ENCODE results near the gene PIK3R1.
A peak's percentile ranks its signal among the peaks of the same experiment; 100 is the strongest.

Gene PIK3R1

DNA sequence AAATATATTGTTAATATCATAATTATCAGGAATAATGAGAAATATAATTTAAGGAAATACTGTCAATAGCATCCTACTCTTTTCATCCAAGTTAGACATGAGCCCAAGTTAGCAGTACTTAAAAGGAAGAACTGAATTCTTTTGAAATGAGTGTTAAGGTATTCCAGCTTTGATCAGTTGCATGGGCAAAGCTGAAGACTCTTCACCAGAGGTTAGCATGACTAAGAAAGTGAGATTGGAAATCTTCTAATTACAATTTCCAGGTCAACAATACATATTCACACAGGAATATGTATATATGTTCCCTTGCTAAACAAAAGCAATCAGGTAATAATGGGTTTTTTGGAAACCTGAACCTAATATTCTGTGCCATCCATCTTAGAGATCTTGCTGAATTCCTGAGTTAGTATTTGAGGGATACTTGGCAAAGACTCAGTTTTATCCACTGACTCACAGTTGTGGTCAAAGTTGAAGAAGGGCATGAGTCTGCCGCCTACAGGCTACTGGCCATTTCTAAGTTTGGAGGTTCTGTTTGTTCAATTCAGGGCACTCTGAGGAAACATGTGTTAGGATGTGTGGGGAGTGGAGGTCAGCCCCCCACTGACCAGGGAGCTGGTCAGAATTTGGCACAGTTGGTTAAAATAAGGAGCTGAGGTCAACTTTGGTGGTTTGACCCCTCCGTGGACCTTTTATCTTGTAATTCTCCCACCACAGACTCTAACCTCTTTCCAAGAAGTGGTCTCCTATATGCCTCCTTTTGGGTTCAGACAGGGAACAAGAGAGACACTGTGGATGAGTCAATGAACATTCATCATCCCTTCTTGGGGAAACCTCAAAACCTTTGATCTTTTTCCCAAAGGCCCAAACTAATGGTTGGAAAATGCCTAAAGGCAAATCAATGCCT is 118.3 kb downstream of the PIK3R1 start:
- no peaks in the 10 kb centered on the region for H3K27me3 ChIP-seq (replicated peaks; ENCODE audit: control insufficient read depth, insufficient read depth, low read length)
- no peaks in the 10 kb centered on the region for H3K36me3 ChIP-seq (ENCODE audit: control insufficient read depth, insufficient read depth, low read length, severe bottlenecking)
- no peaks in the 10 kb centered on the region for H3K9me3 ChIP-seq (ENCODE audit: control insufficient read depth, low read length)
- peak; percentile 45 for DNase-seq (ENCODE audit: low read depth)
- peaks cover 26% of the 10 kb centered on the region for H3K4me1 ChIP-seq (ENCODE audit: control insufficient read depth, insufficient read depth, low read length)
- H3K4me3 ChIP-seq (ENCODE audit: low read length), result no peak overlapping the region
- no peak overlapping the region for H3K9ac ChIP-seq (ENCODE audit: low read length)

DNA sequence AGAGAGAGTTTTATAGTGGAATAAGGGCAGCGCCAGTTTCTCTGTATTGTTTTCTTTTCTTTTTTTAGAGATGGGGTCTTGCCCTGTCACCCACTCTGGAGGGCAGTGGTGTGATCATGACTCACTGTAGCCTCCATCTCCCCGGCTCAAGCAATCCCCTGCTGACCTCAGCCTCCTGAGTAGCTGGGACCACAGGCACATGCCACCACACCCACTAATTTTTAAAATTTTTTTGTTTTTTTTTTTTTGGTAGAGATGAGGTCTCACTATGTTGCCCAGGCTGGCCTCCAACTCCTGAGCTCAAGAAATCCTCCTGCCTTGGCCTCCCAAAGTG is 119.0 kb downstream of the PIK3R1 start:
- no peak overlapping the region for H3K4me3 ChIP-seq (ENCODE audit: low read length)
- no peak overlapping the region for H3K9ac ChIP-seq (ENCODE audit: low read length)
- no peak for DNase-seq (ENCODE audit: low read depth)
- H3K27me3 ChIP-seq (replicated peaks; ENCODE audit: control insufficient read depth, insufficient read depth, low read length), result no peaks in the 10 kb centered on the region
- H3K36me3 ChIP-seq (ENCODE audit: control insufficient read depth, insufficient read depth, low read length, severe bottlenecking), result no peaks in the 10 kb centered on the region
- H3K4me1 ChIP-seq (ENCODE audit: control insufficient read depth, insufficient read depth, low read length), result peaks cover 24% of the 10 kb centered on the region
- no peaks in the 10 kb centered on the region for H3K9me3 ChIP-seq (ENCODE audit: control insufficient read depth, low read length)

DNA sequence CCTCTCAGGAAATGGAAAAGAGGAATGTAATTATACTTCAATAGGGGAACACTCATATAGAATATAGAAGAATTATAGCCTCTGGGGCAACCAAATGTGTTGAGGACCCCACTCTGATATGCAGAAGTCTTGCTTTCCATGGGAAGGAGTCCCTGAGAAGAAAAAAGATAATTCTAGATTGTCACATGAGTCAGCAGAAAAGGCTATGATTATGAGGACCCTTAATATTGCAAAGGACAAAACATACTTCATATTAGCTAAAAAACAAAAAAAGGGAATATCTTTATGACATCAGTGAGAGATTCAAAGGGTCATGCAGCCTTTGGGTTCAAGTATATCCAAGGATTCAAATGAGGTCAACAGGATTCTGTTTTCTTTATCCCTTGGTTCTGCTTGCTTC is 119.5 kb downstream of the PIK3R1 start:
- Histone ChIP-seq H3K27me3 (replicated peaks; ENCODE audit: control insufficient read depth, insufficient read depth, low read length) (no peaks in the 10 kb centered on the region), H3K9me3 (ENCODE audit: control insufficient read depth, low read length) (no peaks in the 10 kb centered on the region), H3K4me3 (ENCODE audit: low read length) (no peak overlapping the region), H3K9ac (ENCODE audit: low read length) (no peak overlapping the region), H3K36me3 (ENCODE audit: control insufficient read depth, insufficient read depth, low read length, severe bottlenecking) (no peaks in the 10 kb centered on the region), H3K4me1 (ENCODE audit: control insufficient read depth, insufficient read depth, low read length) (peaks cover 25% of the 10 kb centered on the region)
- DNase-seq (ENCODE audit: low read depth), result no peak

DNA sequence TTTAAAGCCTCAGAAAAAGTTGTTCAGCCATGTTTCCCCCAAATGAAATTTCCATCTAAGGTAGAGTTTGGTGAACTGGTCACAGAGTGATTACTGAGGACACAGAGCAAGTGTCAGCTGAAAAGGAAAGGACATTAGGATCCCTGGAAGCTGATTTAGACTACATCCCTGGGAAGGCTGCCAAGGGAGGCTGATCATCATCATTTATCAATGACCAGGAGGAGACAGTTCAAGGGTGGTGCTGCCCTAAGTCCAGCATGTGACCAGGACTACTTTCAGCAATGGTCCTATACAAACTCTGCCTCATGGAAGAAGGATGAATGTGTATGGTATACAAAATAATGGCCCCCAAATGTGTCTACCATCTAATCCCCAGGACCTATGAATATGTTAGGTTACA is 120.6 kb downstream of the PIK3R1 start:
- DNase-seq (ENCODE audit: low read depth), result no peak
- Histone ChIP-seq H3K27me3 (replicated peaks; ENCODE audit: control insufficient read depth, insufficient read depth, low read length) (no peaks in the 10 kb centered on the region), H3K9ac (ENCODE audit: low read length) (no peak overlapping the region), H3K9me3 (ENCODE audit: control insufficient read depth, low read length) (no peaks in the 10 kb centered on the region), H3K36me3 (ENCODE audit: control insufficient read depth, insufficient read depth, low read length, severe bottlenecking) (no peaks in the 10 kb centered on the region), H3K4me3 (ENCODE audit: low read length) (no peak overlapping the region), H3K4me1 (ENCODE audit: control insufficient read depth, insufficient read depth, low read length) (peaks cover 24% of the 10 kb centered on the region)

DNA sequence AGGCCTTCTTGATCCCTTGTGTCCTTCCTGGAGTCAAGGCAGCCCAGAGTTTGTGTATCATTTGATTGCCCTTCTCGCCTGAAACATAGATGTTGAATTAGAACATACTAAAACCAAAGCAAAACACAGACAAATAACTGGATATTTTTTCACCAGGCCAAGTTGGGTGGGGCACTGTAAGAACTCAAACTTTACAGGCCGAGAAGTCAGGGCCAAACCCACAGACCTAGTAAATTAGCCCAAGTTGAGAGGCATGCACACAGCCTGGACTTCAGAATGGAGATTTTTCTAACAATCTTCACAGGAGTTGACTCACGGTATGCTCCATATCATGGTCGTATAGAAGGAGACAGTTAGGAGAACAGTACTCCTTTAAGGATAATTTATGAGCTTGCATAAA is 121.7 kb downstream of the PIK3R1 start:
- Histone ChIP-seq H3K27me3 (replicated peaks; ENCODE audit: control insufficient read depth, insufficient read depth, low read length) (no peaks in the 10 kb centered on the region), H3K4me3 (ENCODE audit: low read length) (no peak overlapping the region), H3K36me3 (ENCODE audit: control insufficient read depth, insufficient read depth, low read length, severe bottlenecking) (no peaks in the 10 kb centered on the region), H3K9ac (ENCODE audit: low read length) (no peak overlapping the region), H3K4me1 (ENCODE audit: control insufficient read depth, insufficient read depth, low read length) (peaks cover 20% of the 10 kb centered on the region), H3K9me3 (ENCODE audit: control insufficient read depth, low read length) (no peaks in the 10 kb centered on the region)
- no peak for DNase-seq (ENCODE audit: low read depth)

DNA sequence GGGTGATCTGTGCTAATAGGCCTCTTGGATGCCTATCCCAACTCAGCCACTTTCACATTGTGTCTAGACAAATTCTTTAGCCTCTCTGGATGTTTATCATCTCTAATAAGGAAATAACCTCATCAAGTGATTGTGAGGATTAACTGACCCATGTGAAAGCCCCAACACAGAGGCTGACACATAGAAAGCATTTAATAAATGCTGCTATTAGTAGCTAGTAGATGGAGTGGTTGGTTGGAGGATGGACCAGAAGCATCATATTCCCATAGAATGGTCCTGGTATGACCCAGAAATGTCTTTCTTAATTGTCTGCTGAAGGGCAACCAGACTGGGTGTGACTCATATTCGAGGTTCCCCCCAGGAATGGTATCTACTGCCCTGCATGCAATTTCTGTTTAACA is 124.4 kb downstream of the PIK3R1 start:
- Histone ChIP-seq H3K9ac (ENCODE audit: low read length) (no peak overlapping the region), H3K36me3 (ENCODE audit: control insufficient read depth, insufficient read depth, low read length, severe bottlenecking) (no peaks in the 10 kb centered on the region), H3K4me3 (ENCODE audit: low read length) (no peak overlapping the region), H3K4me1 (ENCODE audit: control insufficient read depth, insufficient read depth, low read length) (peaks cover 34% of the 10 kb centered on the region), H3K27me3 (replicated peaks; ENCODE audit: control insufficient read depth, insufficient read depth, low read length) (no peaks in the 10 kb centered on the region), H3K9me3 (ENCODE audit: control insufficient read depth, low read length) (no peaks in the 10 kb centered on the region)
- DNase-seq (ENCODE audit: low read depth), result peak; percentile 50

DNA sequence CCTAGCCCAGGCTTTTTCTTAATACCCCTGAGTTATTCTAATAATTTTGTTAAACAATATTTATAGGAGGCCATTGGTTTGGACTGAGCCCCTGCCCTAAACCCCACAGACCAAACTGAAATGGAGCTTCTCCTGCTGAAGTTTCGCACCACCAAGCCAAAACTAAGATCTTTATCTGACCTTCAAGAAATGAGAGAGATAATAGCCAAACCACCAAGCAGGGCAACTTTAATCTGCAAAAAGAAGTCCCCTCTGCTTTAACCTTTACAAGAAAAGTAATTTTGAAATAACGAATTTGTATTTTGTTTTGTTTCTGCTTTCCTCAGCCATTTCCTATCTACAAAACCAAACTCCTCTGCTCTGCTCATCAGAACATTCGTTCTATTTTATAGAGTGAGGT is 125.5 kb downstream of the PIK3R1 start:
- Histone ChIP-seq H3K9me3 (ENCODE audit: control insufficient read depth, low read length) (no peaks in the 10 kb centered on the region), H3K9ac (ENCODE audit: low read length) (no peak overlapping the region), H3K27me3 (replicated peaks; ENCODE audit: control insufficient read depth, insufficient read depth, low read length) (no peaks in the 10 kb centered on the region), H3K4me1 (ENCODE audit: control insufficient read depth, insufficient read depth, low read length) (peaks cover 39% of the 10 kb centered on the region), H3K4me3 (ENCODE audit: low read length) (no peak overlapping the region), H3K36me3 (ENCODE audit: control insufficient read depth, insufficient read depth, low read length, severe bottlenecking) (no peaks in the 10 kb centered on the region)
- DNase-seq (ENCODE audit: low read depth), result no peak

DNA sequence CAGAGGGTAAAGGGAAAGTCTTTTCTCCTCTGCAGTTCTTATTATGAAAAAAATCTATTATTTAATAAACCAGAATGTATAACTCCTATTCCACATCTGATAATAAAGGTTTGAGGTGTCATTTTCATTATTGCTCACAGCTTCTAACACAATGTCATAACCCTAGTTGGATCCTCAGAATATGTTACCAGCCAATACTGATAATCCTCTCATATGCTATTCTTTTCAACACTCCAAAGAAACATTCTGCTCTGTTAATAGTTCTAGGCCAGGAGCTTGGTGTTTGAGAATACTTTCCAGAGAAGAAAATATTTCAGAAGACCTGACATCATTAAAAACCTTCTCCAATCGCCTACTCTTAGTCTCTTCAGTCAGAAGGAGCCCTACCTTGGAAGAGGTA is 127.1 kb downstream of the PIK3R1 start:
- no peak overlapping the region for H3K4me3 ChIP-seq (ENCODE audit: low read length)
- no peaks in the 10 kb centered on the region for H3K9me3 ChIP-seq (ENCODE audit: control insufficient read depth, low read length)
- no peaks in the 10 kb centered on the region for H3K27me3 ChIP-seq (replicated peaks; ENCODE audit: control insufficient read depth, insufficient read depth, low read length)
- no peak overlapping the region for H3K9ac ChIP-seq (ENCODE audit: low read length)
- no peak for DNase-seq (ENCODE audit: low read depth)
- no peaks in the 10 kb centered on the region for H3K36me3 ChIP-seq (ENCODE audit: control insufficient read depth, insufficient read depth, low read length, severe bottlenecking)
- H3K4me1 ChIP-seq (ENCODE audit: control insufficient read depth, insufficient read depth, low read length), result peaks cover 39% of the 10 kb centered on the region

DNA sequence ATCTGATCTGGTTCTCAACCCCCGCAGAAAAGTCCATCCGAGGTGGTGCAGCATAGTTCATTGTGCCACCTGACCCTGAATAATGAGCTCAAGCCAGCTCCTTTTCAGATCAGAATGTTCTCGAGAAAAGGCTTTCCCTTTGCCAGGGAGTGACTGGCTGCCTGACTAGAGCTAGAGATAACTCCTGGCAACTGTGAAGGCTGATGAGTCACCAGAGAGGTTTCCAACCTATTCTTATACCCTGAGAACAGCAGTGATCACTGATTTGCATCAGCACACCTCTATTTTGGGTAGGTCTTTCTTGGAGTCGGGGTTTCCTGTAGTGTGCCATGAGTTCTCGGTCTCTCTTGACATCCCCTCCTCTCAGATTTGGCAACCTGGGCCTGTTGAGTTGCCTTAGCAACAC is 127.9 kb downstream of the PIK3R1 start:
- Histone ChIP-seq H3K9me3 (ENCODE audit: control insufficient read depth, low read length) (no peaks in the 10 kb centered on the region), H3K4me1 (ENCODE audit: control insufficient read depth, insufficient read depth, low read length) (peaks cover 39% of the 10 kb centered on the region), H3K27me3 (replicated peaks; ENCODE audit: control insufficient read depth, insufficient read depth, low read length) (no peaks in the 10 kb centered on the region), H3K9ac (ENCODE audit: low read length) (peak overlapping the region; percentile 24), H3K36me3 (ENCODE audit: control insufficient read depth, insufficient read depth, low read length, severe bottlenecking) (no peaks in the 10 kb centered on the region), H3K4me3 (ENCODE audit: low read length) (no peak overlapping the region)
- peak; percentile 84 for DNase-seq (ENCODE audit: low read depth)

DNA sequence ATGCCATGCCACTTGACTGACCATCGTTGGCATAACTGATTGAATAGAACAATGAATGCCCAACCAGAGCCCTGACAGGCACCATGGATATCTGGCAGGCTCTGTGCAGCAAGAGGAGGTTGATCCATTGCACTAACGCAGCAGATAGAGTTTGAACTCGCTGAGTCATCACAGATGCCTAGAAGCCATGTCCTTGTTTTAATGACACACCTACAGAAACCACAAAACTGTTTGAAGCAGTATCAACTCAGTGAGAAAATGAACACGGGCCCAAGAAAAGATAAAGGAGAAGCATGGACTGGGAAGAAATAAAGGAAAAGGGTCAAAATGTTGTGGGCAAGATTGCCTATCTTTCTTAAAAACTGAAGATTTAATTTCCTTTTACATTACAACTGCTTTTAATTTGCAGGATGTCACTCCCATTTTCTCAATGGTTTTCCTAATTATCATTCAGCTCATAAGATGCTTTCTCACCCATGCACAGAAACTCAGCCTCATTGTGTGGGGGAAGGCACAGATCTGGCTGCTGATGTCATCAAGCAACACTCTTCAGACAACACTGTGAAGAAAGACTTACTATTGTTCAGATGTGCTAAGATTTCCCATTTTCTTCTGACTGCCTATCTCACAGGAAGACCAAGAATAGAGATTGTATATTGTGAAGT is 129.0 kb downstream of the PIK3R1 start:
- DNase-seq (ENCODE audit: low read depth), result peak; percentile 45
- H3K27me3 ChIP-seq (replicated peaks; ENCODE audit: control insufficient read depth, insufficient read depth, low read length), result no peaks in the 10 kb centered on the region
- H3K4me1 ChIP-seq (ENCODE audit: control insufficient read depth, insufficient read depth, low read length), result peaks cover 39% of the 10 kb centered on the region

DNA sequence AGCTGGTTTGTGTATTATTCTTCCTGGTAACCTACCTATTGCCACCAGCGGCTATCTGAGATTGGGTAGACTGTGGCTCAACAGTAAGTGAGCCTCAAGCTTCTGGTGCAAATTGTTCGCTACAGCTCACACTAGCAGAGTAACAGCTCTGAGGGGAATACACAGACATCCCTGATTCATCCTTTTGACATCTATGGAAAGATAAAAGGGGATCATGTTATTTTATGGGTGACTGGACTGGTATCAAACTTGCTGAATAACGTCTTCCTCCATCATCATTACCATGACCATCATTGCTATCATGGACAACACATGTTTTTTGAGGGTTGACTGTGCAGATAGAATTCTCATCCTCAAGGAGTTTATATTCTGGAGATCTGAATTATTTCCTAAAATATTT is 129.6 kb downstream of the PIK3R1 start:
- DNase-seq (ENCODE audit: low read depth), result no peak
- Histone ChIP-seq H3K4me3 (ENCODE audit: low read length) (no peak overlapping the region), H3K27me3 (replicated peaks; ENCODE audit: control insufficient read depth, insufficient read depth, low read length) (no peaks in the 10 kb centered on the region), H3K36me3 (ENCODE audit: control insufficient read depth, insufficient read depth, low read length, severe bottlenecking) (no peaks in the 10 kb centered on the region), H3K9me3 (ENCODE audit: control insufficient read depth, low read length) (no peaks in the 10 kb centered on the region), H3K4me1 (ENCODE audit: control insufficient read depth, insufficient read depth, low read length) (peaks cover 33% of the 10 kb centered on the region), H3K9ac (ENCODE audit: low read length) (peak overlapping the region; percentile 28)

More for the DNA sequence above, 129.0 kb downstream of the PIK3R1 start:
- H3K9ac ChIP-seq (ENCODE audit: low read length), result peak overlapping the region; percentile 28
- no peaks in the 10 kb centered on the region for H3K9me3 ChIP-seq (ENCODE audit: control insufficient read depth, low read length)
- no peak overlapping the region for H3K4me3 ChIP-seq (ENCODE audit: low read length)
- H3K36me3 ChIP-seq (ENCODE audit: control insufficient read depth, insufficient read depth, low read length, severe bottlenecking), result no peaks in the 10 kb centered on the region

Data from adipocyte (in vitro differentiated cells).